Activated CD8-positive, alpha-beta memory T cell treated with anti-CD3 and anti-CD28 coated beads, Interleukin-2, amount 50 U/mL, for 4 hours (primary cell): ENCODE data around the gene RHBDL3.
"Not testable (repeated sequence)": the region's sequence is repeated elsewhere in the genome, so short reads cannot be mapped to it uniquely, and the experiment has no call there.

Experiments used
- DNase-seq: peaks from one replicate; pipeline ENCODE4 v3.0.0-alpha.2; 2020

The RHBDL3 gene

DNA sequence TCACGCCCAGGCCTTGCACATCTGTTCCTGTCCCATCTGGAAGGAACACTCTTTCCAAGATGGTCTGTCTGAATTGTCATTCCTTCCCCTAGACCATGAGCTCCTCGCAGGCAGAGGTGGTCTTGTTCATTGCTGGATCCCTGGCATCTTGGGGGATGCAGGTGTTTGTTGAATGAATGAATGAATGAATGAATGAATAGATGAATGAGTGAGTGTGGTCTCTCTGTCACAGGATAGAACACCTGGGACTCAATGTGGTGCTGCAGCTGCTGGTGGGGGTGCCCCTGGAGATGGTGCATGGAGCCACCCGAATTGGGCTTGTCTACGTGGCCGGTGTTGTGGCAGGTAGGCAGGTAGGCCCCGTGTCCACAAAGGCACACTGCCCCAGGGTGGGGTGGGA is 32.2 kb downstream of the RHBDL3 start:
- no peak for DNase-seq

DNA sequence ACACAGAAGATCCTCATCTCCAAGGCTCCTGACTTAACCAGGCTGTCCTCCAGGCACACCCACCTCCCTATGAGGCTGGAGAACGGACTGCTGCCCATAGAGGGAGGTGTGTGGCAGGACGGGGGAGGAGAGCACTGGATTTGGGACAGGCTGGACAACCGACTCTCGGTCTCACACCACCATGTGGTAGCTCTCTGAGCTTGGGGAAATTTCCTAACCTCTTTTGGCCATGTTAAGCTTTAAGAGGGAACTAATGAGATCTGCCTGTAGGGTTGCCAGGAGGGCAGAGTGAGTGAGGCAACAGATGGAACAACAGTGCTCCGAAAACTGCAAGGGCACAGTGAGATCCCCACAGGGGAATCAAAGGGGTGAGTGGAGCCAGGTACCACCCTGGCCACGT is 32.7 kb downstream of the RHBDL3 start:
- no peak for DNase-seq

DNA sequence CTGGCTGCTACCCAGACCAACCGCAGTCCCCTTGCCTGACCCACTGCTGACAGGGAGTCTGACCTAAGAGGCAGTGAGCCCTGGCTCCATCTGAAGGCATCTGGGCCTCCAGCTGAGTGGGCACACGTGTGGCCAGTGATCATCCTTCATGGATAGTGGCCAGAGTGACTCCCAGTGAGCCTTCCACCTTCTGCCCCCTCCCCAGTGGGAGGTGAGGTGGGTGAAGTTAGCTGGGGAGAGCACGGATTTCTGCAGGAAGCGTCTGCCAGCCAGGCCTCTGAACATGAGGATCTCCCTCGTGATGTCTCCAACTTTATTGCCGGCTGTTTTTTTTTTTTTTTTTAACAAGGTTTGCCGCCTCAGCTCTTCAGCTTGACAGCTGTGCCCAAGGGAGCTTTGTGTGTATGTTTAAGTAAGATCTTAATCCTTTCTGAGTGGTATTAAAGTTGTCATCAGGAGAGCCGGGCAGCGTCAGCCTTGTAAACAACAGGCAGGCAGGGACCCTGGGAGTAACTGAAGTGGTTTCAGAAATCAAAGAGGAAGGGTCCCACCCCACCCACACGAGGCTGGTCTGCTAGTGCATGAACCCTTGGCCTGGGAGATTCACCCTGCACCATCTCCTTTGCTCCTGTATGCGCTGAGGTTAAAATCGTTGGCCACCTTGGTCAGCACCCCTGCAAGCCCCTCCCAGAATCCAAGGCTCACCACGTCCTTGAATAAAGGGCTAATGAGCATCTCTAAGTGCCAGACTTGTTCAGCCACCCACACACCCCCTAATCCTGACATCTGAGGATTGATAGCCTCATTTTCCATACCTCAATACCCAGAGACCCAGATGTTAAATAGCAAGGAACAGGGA is 33.3 kb downstream of the RHBDL3 start:
- no peak for DNase-seq

DNA sequence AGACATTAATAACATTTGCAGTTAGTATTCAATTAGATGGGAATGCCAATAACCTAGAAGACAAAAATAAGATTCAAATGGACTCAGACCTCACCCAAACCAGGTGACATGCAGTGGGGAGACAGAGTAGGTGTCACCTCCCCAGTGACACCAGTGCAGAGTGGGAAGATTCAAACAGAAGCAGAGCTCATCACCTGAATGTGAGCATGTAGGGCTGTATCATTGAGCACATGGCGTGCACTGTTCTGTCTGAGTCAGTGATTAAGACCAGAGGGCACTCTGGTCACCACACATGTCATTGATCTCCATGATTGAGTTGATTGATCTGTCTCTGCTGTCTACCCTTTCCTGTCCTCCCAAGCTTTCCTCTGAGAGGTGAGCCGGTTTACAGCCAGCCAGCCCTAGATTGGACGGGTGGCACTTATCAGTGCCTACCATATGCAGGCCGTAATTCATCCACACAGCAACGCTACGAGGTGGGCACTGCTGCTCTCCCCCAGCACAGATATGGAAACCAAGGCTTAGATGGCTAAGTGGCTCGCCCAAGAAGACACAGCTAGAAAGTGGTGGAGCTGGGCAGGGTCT is 34.0 kb downstream of the RHBDL3 start:
- DNase-seq, result no peak

DNA sequence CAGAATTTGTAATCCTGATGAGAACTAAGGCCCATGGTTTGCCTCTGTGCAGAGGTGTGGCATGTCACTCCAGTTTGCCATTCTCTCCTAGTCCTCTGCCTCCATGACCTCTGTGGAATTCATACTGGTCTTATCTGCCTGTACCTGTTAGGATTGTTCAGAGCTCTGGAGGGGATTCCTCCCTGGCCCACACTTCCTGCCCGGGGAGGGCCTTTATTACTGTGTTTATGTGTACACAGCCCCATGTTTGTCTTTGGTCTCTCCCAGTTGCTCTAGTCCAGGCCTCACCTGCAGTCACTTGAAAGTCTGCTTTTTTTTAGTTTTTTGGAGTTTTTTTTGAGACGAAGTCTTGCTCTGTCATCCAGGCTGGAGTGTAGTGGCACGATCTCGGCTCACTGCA is 36.4 kb downstream of the RHBDL3 start:
- no peak for DNase-seq

DNA sequence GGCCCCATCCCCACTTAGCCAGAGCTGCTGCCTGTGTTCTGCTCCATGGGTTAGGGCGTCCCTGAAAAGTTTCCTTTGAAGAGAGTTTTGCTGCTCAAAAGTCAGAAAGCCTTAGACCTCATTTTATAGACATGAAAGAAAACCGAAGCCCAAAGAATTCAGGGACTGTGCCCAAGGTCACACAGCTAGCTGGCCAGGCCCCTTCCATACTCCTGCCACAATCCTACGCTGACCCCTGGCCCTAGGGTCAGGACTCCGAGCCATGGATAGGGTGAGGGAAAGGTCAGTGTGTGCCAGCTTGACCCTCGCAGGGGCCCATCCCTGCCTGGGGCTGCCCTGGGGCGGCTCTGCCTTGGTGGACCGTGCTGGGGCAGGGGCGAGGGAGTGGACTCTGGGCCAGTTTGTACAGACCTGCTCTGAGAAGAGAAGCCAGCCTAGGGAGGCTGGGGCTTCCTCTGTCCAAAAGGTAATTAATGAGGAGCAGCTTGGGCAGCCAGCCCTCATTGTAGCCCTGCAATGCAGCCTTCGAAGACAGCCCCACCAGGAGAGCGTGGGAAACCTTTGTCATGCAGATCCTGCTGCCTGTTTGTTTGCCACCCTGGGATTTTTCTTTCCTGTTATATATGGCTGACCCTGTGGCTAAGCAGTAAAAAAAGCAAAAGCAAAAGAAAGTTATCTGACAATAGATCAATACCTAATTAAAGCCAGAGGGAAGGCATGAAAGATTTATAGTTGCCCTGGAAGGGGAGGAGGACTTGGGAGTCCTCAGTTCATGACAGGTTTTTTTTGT is 37.4 kb downstream of the RHBDL3 start:
- DNase-seq, result no peak

DNA sequence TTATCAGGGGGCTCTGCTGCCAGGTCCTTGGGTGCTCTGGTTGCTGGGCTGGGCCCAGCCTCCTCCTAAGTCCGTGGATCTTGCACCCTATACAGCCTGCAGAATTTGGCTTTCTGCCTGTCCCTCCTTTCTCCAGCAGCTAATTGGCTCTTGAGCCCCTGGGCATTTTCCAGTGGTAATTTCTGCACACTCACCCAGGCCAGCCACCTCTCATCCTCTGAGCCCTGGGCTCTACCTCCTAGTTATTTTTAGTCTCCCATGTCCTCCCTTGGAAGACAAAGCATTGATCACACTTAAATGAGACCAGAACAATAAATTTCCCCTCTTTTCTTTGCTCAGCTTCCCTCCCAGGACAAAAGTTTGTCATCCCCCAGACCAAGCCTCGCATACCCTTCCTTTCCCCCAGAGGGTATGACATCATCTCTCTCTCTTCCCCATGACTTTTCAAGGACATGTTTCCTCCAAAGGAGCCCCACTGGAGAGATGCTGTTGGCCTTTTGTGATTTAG is 38.2 kb downstream of the RHBDL3 start:
- DNase-seq, result no peak

DNA sequence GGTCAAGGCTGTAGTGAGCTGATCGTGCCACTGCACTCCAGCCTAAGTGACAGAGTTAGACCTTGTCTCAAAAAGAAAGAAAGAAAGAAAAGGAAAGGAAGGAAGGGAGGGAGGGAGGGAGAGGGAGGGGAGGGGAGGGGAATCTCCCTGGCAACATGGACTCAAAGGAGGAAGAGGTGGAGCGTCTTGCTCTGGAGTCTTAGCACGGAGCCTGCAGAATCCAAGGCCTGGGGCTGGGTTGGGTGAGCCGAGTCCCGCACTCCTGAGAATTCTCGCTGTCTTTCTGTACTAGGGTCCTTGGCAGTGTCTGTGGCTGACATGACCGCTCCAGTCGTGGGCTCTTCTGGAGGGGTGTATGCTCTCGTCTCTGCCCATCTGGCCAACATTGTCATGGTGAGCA is 39.4 kb downstream of the RHBDL3 start:
- no peak for DNase-seq

DNA sequence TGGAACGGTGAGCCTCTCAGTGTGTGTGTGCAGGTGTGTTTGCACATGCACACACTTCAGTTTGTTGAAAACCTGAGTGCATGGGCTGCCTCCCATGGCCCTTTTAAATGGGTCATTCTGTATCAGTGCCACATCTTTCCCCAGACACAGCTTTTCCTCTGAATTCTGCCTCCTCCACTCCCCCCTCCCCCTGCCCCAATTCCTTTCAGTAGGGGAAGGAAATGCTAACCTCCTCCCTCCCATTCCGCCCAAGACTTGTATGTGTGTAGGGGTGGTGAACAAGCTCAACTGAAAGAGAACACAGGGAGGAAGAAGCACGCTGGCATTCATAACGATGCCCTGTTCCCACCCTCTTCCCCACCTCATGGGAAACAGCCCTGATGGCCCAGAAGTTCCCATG is 42.0 kb downstream of the RHBDL3 start:
- DNase-seq, result no peak

DNA sequence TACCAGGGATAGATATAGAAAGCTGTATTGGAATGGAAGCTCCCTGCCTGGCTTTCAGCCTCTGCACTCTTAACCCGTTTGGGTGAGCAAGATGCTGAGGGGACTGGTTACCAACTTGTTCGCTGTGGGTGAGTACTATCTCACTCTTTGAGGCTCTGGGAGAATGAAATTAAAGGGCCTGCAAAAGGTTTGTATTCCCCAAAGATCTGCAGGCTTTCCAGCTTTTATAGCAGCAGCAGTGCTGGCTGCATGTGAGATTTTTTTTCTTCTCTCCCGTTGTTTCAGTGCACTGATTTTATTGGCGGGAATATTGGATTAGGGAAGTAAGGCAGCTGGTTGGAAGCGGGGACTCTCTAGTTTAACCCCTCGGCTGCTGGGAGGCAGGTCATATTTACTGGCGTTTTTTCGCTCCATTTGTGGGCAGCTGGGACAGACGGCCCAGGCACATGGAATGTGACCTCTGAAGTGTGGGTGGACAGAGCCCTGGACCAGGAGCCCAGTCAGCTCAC is 45.5 kb downstream of the RHBDL3 start:
- no peak for DNase-seq

DNA sequence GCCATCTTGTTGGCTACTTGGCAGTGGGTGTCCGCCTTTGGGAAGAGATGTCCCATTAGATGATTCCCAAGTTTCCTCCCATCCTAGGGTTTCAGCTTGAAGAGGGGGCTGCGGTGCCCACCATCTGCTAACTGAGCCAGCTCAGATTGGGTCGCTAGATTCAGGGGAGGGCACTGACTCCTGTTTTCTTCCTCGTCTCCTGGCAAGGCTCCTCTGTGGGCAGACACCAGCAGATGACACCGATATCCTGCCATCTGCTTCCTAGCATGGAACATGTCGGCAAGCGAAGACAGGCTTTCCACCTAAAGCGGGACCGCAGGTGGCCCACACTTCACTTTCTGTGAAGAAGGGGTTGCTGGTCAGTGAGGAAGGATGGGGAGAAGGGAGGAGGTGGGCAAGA is 49.0 kb downstream of the RHBDL3 start:
- DNase-seq, result no peak

DNA sequence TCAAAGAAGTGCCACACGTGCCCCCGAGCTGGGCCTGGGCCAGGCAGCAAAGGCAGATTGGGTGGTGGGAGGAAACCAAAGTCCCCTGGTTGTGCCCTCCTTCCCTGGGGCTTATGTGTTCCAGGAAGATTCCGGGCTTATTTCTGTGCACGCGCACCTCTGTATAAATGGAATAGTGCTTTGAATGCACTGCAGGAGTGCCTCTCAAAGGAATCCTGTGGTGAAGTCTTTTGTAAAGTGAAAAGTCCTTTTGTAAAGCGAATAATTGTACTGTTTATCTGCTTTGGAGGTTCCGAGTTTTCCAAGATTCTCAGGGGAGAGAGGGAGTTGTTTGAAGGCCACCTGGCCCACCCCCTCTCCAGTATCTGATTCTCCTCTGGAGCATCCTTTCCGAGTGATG is 49.5 kb downstream of the RHBDL3 start:
- no peak for DNase-seq

DNA sequence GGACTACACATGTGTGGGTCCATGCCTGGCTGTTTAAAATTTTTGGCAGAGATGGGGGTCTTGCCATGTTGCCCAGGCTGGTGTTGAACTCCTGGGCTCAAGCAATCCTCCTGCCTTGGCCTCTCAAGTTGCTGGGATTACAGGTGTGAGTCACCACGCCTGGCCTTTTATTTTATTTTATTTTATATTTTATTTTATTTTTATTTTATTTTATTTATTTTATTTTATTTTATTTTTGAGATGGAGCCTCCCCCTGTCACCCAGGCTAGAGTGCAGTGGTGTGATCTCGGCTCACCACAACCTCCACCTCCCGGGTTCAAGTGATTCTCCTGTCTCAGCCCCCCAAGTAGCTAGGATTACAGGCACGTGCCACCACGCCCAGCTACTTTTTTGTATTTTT is 51.0 kb downstream of the RHBDL3 start:
- DNase-seq, result not testable (repeated sequence)

DNA sequence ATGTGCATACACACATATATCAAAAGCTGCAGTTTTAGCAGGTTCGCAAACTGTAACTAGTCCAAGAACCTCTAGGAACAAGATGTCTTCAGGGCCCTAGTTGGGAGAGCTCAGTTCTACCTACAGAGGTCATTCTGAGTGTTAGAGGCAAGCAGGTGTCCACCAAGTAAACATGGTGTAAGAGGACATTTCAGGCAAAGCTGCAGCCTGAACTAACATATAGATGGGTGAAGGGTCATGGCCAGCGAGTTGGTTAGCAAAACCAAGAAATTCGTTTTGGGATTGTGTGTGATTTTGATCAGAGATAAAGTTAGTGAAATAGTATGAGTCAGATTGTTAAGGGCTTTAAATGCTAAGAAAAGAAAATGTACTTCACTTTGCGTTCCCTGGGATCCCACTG is 51.7 kb downstream of the RHBDL3 start:
- no peak for DNase-seq

DNA sequence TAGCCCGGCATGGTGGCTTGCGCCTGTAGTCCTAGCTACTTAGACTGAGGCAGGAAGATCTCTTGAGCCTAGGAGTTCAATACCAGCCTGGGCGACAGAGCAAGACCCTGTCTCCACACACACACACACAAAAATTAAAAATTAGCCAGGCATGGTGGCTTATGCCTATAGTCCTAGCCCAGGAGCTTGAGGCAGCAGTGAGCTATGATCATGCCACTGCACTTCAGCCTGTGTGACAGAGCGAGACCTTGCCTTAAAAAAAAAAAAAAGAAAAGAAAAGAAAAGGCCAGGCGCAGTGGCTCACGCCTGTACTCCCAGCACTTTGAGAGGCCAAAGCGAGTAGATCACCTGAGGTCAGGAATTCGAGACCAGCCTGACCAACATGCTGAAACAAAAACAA is 52.4 kb downstream of the RHBDL3 start:
- no peak for DNase-seq

DNA sequence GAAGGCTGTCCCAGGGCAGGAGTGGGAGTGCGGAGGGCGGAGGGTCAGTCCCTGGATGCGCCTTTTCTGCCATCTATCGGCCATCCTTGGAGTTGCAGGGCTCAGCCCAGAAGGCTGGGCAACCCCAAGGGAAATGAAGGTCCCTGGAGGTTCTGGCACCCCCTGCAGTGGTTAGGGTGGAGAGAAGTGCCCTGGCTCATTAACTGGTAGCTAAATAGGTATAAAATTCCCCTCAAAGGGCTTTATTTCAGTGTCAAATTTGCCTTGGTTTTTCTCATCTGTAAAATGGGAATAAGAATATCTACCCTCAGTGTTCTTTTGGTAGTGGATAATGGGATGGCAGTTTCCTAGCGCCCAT is 53.9 kb downstream of the RHBDL3 start:
- peak; percentile 78 for DNase-seq

DNA sequence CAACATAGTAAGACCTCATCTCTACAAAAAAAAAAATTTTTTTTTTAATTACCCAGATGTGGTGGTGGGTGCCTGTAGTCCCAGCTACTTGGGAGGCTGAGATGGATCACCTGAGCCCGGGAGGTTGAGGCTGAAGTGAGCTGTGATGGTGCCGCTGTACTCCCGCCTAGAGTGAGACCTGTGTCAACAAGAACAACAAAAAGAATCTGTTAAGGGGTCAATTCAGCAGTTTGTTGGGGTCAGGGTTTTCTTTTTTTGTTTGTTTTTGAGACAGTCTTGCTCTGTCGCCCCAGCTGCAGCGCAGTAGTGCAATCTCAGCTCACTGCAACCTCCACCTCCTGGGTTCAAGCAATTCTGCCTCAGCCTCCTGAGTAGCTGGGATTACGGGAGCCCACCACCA is 54.4 kb downstream of the RHBDL3 start:
- DNase-seq, result not testable (repeated sequence)

DNA sequence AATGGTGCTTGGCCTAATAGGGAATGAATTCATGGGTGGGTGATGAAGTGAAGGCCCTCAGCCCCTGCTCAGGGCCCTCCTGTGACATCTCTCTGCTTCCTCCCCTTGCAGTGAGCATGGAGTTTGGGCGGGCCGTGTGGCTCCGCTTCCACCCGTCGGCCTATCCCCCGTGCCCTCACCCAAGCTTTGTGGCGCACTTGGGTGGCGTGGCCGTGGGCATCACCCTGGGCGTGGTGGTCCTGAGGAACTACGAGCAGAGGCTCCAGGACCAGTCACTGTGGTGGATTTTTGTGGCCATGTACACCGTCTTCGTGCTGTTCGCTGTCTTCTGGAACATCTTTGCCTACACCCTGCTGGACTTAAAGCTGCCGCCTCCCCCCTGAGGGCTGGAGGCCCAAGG is 55.2 kb downstream of the RHBDL3 start:
- DNase-seq, result no peak

DNA sequence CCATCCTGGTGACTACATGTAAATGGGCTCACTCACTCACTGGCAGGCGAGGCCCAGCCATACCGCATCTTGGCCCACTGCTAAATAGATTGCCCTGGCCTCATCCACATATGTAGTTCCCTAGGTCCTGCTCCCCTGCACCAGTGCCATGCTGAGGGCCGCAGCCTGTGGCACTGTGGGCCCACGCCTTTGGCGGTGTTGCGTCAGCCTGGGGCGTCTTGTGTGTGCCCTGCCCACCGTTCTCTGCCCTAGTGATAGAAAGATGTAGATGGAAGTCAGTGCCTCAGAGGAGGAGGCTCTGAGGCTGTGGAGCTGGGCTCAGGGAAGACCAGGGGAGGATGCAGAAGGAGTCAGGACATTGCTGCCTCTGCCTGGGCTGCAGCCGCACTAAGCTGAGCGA is 57.4 kb downstream of the RHBDL3 start:
- DNase-seq, result no peak

DNA sequence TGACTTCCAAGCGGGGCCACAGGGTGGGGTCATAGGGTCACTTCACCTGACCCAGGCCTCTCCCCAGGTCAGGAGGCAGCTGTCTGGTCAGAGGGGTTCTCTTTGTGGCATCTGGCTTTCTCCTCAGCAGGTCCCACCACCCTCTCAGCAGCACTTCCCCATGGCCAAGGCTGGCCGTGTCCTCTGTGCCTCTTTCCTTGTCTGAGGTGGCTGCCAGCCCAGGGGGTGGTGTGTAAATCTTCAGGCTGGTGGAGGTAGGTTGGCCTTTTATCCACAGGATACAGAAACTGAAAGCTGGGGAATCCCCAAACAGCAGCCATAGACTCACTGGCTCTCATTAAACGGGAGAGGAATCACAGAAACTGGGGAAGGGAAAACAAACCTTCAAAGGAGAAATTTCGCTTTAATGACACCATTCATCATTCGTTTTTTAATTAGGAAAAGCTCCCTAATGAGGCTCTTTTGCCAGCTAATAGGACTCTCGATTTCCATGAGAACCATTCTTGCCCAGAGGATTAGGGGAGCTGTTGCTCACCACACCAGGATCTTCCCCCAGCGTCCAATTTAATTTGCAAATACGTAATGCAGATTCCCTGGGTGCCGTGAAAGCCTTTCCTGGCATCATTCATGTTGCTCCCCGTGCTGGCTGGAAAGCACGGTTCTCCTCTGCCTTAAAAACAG is 58.3 kb downstream of the RHBDL3 start:
- DNase-seq, result peak; percentile 18

DNA sequence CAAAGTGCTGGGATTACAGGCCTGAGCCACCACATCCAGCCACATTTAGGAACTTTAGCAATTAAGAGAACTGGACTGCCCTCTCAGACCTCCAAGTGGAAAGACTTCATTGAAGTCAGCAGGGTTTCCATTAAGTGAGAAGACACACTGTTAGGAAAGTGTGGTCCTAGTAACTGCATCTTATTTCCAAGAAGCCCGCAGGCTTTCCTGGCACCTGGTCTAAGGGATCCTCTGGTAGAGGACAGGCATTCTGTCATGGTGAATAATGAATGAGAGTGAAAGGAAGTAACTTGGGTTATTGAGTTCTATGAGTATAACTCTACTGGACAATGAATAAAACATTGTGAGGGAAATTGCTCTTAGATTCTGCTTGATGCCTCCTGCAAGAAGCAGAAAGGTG is 62.3 kb downstream of the RHBDL3 start:
- no peak for DNase-seq

DNA sequence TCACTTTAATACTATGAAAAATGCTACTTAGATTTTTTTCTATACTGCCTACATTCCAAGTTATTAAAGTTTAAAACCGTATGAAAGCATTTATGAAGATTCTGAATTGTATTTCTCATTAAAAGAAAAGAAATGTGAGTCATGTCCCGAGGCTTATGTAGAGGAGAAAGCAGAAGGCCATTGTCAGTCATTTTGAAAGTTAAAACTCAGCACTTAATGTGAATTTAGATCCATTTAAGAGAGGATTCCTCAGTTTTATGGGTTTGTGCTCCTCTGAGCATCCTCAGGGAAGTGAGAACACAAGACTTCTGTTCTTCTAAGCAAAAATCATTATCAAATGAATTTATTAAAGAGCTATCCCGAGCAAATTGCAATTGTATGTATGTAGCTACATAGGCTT is 64.5 kb downstream of the RHBDL3 start:
- no peak for DNase-seq
